PC-9 (cell line): ENCODE data around the gene TCAF1. TPM values are rescaled to one million over a fixed set of nuclear protein-coding genes. Genes with fewer than 3 reads are reported as not detected.

Experiments
- BruUV-seq: library from RNA; stranded (reverse); fragments of 400-500 nt; replicated peaks from 2 replicates; lab custom pipeline; 2021; lab: Mats Ljungman, UMichigan
- CTCF ChIA-PET: fragments of 300-600 bp; sonication (Branson Sonifier 250); formaldehyde crosslinking; loops from one replicate; lab custom pipeline; 2022; ENCODE audit warnings: antibody characterized with exemption; lab: Charles Lee
- POLR2A ChIA-PET: fragments of 300-600 bp; sonication (Branson Sonifier 250); formaldehyde crosslinking; loops from one replicate; lab custom pipeline; 2022; ENCODE audit warnings: antibody characterized with exemption; ENCODE audit not compliant: unreplicated experiment; lab: Charles Lee
- DNase-seq, 2 experiments: peaks; one replicate each; pipeline versions ENCODE4 v3.0.0 to v3.0.0-alpha.2; 2015 to 2022; ENCODE audit warnings: mixed read lengths in 1 of 2
- H2AFZ ChIP-seq: fragments of 200-600 bp; sonication (generic); 2 replicates; pipeline ENCODE4 v1.8.1; 2017; ENCODE audit warnings: antibody characterized with exemption
- H3F3A ChIP-seq: fragments of 200-600 bp; sonication (generic); 2 replicates; pipeline ENCODE4 v1.8.1; 2017; ENCODE audit warnings: antibody characterized with exemption, mild to moderate bottlenecking, low read depth; ENCODE audit not compliant: insufficient read depth
- H3K27ac ChIP-seq: fragments of 200-600 bp; sonication (generic); 2 replicates; pipeline ENCODE4 v1.6.1; 2016; ENCODE audit warnings: mixed run types
- H3K27me3 ChIP-seq: fragments of 200-600 bp; sonication (generic); 2 replicates; pipeline ENCODE4 v1.6.1; 2016; ENCODE audit warnings: low read depth, mixed run types; ENCODE audit not compliant: insufficient read depth
- H3K36me3 ChIP-seq: fragments of 200-600 bp; sonication (generic); 2 replicates; pipeline ENCODE4 v1.6.1; 2016; ENCODE audit warnings: low read depth, mixed run types
- H3K4me1 ChIP-seq: fragments of 200-600 bp; sonication (generic); replicated peaks from 2 replicates; pipeline ENCODE4 v1.6.1; 2016; ENCODE audit warnings: mixed run types; ENCODE audit not compliant: insufficient read depth
- H3K4me2 ChIP-seq: fragments of 200-600 bp; sonication (generic); 2 replicates; pipeline ENCODE4 v1.6.1; 2017; ENCODE audit warnings: mixed run types
- H3K4me3 ChIP-seq: fragments of 200-600 bp; sonication (generic); 2 replicates; pipeline ENCODE4 v1.6.1; 2016; ENCODE audit warnings: mixed run types
- H3K79me2 ChIP-seq: fragments of 200-600 bp; sonication (generic); 2 replicates; pipeline ENCODE4 v1.6.1; 2017; ENCODE audit warnings: low read depth, mixed run types
- H3K9me2 ChIP-seq: fragments of 200-600 bp; sonication (generic); 2 replicates; pipeline ENCODE4 v1.8.1; 2017; ENCODE audit warnings: mild to moderate bottlenecking; ENCODE audit not compliant: insufficient read depth
- H3K9me3 ChIP-seq: fragments of 200-600 bp; sonication (generic); 2 replicates; pipeline ENCODE4 v1.8.1; 2016; ENCODE audit warnings: low read depth; ENCODE audit not compliant: insufficient read depth
- H4K20me1 ChIP-seq: fragments of 200-600 bp; sonication (generic); 2 replicates; pipeline ENCODE4 v1.8.1; 2017; ENCODE audit not compliant: insufficient read depth
- CTCF ChIP-seq: fragments of 200-600 bp; sonication (generic); conservative IDR thresholded peaks from 2 replicates; pipeline ENCODE4 v1.6.1; 2017; ENCODE audit warnings: mixed run types, antibody characterized with exemption, mild to moderate bottlenecking, moderate library complexity
- EZH2 ChIP-seq: fragments of 200-600 bp; sonication (generic); IDR thresholded peaks from 2 replicates; pipeline ENCODE4 v1.8.0; 2017; ENCODE audit warnings: antibody characterized with exemption, low read depth
- intact Hi-C: fragments of 100-400 bp; cut with micrococcal nuclease; formaldehyde crosslinking; loops from one replicate; pipeline ENCODE4 v1.10.0; 2022; ENCODE audit not compliant: unreplicated experiment
- total RNA-seq: library from RNA; stranded (reverse); gene quantifications from 2 replicates; pipeline ENCODE4 v1.2.3, GENCODE V29; 2021

Gene TCAF1
- total RNA-seq, 1 experiment from 2014 or later: 44.6 TPM

- intact Hi-C loops: no loop called here
- H3K9me2 ChIP-seq: no peaks in the 10 kb centered on the region
- H3K4me1 ChIP-seq: no peaks in the 10 kb centered on the region
- no TSS peak for BruUV-seq
- ChIA-PET POLR2A (interaction anchor here (0.7 kb wide), 1 partner anchor 443 kb away, joined by 3 read pairs; no protein-coding TSS in a partner anchor), CTCF (no interaction called here)
- no peak overlapping the region for H3K4me3 ChIP-seq
- H3K79me2 ChIP-seq: no peaks in the 10 kb centered on the region
- no peak overlapping the region for H3K27ac ChIP-seq
- H3K36me3 ChIP-seq: no peaks in the 10 kb centered on the region
- no peaks in the 10 kb centered on the region for H4K20me1 ChIP-seq
- no peak overlapping the region for H3K4me2 ChIP-seq
- H3K9me3 ChIP-seq: no peaks in the 10 kb centered on the region; the same call in 1 of the 2 replicates
- no peak overlapping the region for H2AFZ ChIP-seq
- DNase-seq: no peak
- TF ChIP-seq EZH2: no peak
- no peak for TF ChIP-seq CTCF
- H3K27me3 ChIP-seq: no peaks in the 10 kb centered on the region
- H3F3A ChIP-seq: no peaks in the 10 kb centered on the region
These were observed 51.3 kb downstream of the TCAF1 start for GRCh38 chr7:143850682-143851081.

GRCh38 chr7:143849785-143850479 is 52.0 kb downstream of the TCAF1 start:
- intact Hi-C loops: no loop called here

GRCh38 chr7:143848192-143848591 is 53.8 kb downstream of the TCAF1 start:
- Histone ChIP-seq H3F3A (no peaks in the 10 kb centered on the region), H4K20me1 (no peaks in the 10 kb centered on the region), H3K4me3 (no peak overlapping the region), H2AFZ (no peak overlapping the region), H3K79me2 (no peaks in the 10 kb centered on the region), H3K4me1 (no peaks in the 10 kb centered on the region), H3K27me3 (no peaks in the 10 kb centered on the region), H3K4me2 (no peak overlapping the region), H3K36me3 (no peaks in the 10 kb centered on the region), H3K9me2 (no peaks in the 10 kb centered on the region), H3K9me3 (no peaks in the 10 kb centered on the region; the same call in 1 of the 2 replicates), H3K27ac (no peak overlapping the region)
- intact Hi-C loops: no loop called here
- BruUV-seq: no TSS peak
- peak in 1 of 2 experiments; percentile 34 for DNase-seq
- POLR2A ChIA-PET: interaction anchor here (0.5 kb wide), 1 partner anchor 53 kb away, joined by 3 read pairs; no protein-coding TSS in a partner anchor
- CTCF ChIA-PET: no interaction called here
- TF ChIP-seq EZH2 (no peak), CTCF (no peak)

More at GRCh38 chr7:143849785-143850479, 52.0 kb downstream of the TCAF1 start:
- Histone ChIP-seq H3K4me2 (no peak overlapping the region), H3K4me3 (no peak overlapping the region), H3K36me3 (no peaks in the 10 kb centered on the region), H3K27me3 (no peaks in the 10 kb centered on the region), H3K9me2 (no peaks in the 10 kb centered on the region), H3K4me1 (no peaks in the 10 kb centered on the region), H3K79me2 (no peaks in the 10 kb centered on the region), H3K9me3 (no peaks in the 10 kb centered on the region; the same call in 1 of the 2 replicates), H2AFZ (no peak overlapping the region), H3F3A (no peaks in the 10 kb centered on the region), H4K20me1 (no peaks in the 10 kb centered on the region), H3K27ac (no peak overlapping the region)
- ChIA-PET POLR2A (no interaction called here), CTCF (no interaction called here)
- BruUV-seq: no TSS peak
- TF ChIP-seq CTCF (no peak), EZH2 (no peak)
- DNase-seq: peak in 1 of 2 experiments; percentile 28
